Calu3 (cell line): Measurements from ENCODE around the gene ZMYND15. TPM values are rescaled to one million over a fixed set of nuclear protein-coding genes. Genes with fewer than 3 reads are reported as not detected.

Source experiments
- BruUV-seq: library from RNA; stranded (reverse); fragments of 400-500 nt; replicated peaks from 2 replicates; lab custom pipeline; 2021; lab: Mats Ljungman, UMichigan
- CTCF ChIA-PET: fragments of 300-600 bp; sonication (Branson Sonifier 250); formaldehyde crosslinking; loops from one replicate; lab custom pipeline; 2022; ENCODE audit warnings: antibody characterized with exemption; lab: Charles Lee
- DNase-seq: peaks from one replicate; pipeline ENCODE4 v3.0.0; 2022
- H3K27ac Mint-ChIP-seq: one replicate; pipeline ENCODE4 v1.8.0; 2022; ENCODE audit warnings: mixed read lengths; ENCODE audit not compliant: unreplicated experiment
- H3K27me3 Mint-ChIP-seq: one replicate; pipeline ENCODE4 v1.8.0; 2022; ENCODE audit warnings: mixed read lengths; ENCODE audit not compliant: unreplicated experiment
- H3K36me3 Mint-ChIP-seq: one replicate; pipeline ENCODE4 v1.8.0; 2022; ENCODE audit warnings: mild to moderate bottlenecking, moderate library complexity, mixed read lengths; ENCODE audit not compliant: insufficient read depth, unreplicated experiment
- H3K4me1 Mint-ChIP-seq: one replicate; pipeline ENCODE4 v1.8.0; 2022; ENCODE audit warnings: mild to moderate bottlenecking, low read depth, mixed read lengths; ENCODE audit not compliant: unreplicated experiment
- H3K4me3 Mint-ChIP-seq: one replicate; pipeline ENCODE4 v1.8.0; 2022; ENCODE audit warnings: mild to moderate bottlenecking, low read depth, moderate library complexity, mixed read lengths; ENCODE audit not compliant: unreplicated experiment
- H3K9me3 Mint-ChIP-seq: one replicate; pipeline ENCODE4 v1.8.0; 2022; ENCODE audit warnings: low read depth, mixed read lengths; ENCODE audit not compliant: unreplicated experiment
- intact Hi-C: fragments of 100-400 bp; cut with micrococcal nuclease; formaldehyde crosslinking; loops from one replicate; pipeline ENCODE4 v1.10.0; 2022; ENCODE audit not compliant: unreplicated experiment
- total RNA-seq: library from RNA; stranded (reverse); gene quantifications from 2 replicates; pipeline ENCODE4 v1.2.3, GENCODE V29; 2022
- TF ChIP-seq, protein P1 (sequence below): fragments of 200-600 bp; IDR thresholded peaks from one replicate; pipeline ENCODE4 v1.8.0; 2022; ENCODE audit warnings: antibody characterized with exemption; ENCODE audit not compliant: unreplicated experiment

ZMYND15 gene
- total RNA-seq, 1 experiment from 2014 or later, result 2.2 TPM

DNA sequence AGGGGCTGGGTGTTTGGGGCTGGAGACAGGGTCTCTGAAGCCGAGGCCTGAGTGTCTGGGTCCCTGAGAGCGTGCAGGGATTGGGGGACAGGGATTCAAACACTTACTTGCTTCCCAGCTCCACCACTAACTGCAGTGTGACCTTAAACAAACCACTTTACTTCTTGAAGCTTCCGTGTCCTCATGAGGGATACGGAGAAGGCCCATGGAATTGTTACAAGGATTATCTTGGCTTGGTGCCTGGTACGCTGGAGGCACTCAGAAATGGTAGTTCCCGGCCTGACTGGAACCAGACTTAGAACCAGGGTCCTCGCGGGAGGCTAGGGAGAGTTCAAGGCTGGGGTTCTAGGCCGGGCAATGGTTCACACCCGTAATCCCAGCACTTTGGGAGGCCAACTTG, 3.0 kb downstream of the ZMYND15 start:
- TF ChIP-seq, protein P1, sequence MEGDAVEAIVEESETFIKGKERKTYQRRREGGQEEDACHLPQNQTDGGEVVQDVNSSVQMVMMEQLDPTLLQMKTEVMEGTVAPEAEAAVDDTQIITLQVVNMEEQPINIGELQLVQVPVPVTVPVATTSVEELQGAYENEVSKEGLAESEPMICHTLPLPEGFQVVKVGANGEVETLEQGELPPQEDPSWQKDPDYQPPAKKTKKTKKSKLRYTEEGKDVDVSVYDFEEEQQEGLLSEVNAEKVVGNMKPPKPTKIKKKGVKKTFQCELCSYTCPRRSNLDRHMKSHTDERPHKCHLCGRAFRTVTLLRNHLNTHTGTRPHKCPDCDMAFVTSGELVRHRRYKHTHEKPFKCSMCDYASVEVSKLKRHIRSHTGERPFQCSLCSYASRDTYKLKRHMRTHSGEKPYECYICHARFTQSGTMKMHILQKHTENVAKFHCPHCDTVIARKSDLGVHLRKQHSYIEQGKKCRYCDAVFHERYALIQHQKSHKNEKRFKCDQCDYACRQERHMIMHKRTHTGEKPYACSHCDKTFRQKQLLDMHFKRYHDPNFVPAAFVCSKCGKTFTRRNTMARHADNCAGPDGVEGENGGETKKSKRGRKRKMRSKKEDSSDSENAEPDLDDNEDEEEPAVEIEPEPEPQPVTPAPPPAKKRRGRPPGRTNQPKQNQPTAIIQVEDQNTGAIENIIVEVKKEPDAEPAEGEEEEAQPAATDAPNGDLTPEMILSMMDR, result no peak
- no peaks in the 10 kb centered on the region for H3K27me3 Mint-ChIP-seq
- H3K4me1 Mint-ChIP-seq, result no peaks in the 10 kb centered on the region
- H3K4me3 Mint-ChIP-seq, result no peak overlapping the region
- H3K27ac Mint-ChIP-seq, result no peak overlapping the region
- intact Hi-C loops, result no loop called here
- CTCF ChIA-PET, result no interaction called here
- peaks cover 32% of the 10 kb centered on the region for H3K36me3 Mint-ChIP-seq
- no peak for DNase-seq
- no peaks in the 10 kb centered on the region for H3K9me3 Mint-ChIP-seq
- BruUV-seq, result no TSS peak

DNA sequence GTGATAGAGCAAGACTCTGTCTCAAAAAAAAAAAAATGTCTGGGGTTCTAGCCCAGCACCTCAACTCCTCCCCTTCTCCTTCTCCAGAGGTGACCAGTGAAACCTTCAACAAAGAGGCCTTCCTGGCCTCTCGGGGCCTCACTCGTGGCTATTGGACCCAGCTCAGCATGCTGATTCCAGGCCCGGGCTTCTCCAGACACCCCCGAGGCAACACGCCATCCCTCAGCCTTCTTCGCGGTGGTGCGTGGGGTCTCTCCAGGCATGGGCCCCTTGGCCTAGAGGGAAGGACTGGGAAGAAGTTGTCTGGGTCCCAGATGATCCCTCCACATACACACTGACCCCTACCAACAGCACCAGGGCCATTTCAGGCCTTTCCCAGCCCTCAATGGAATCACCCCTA, 3.6 kb downstream of the ZMYND15 start:
- intact Hi-C loops, result no loop called here
- CTCF ChIA-PET, result no interaction called here
- TF ChIP-seq, protein P1, result no peak
- no peak for DNase-seq
- Mint-ChIP-seq H3K4me1 (no peaks in the 10 kb centered on the region), H3K27ac (no peak overlapping the region), H3K4me3 (no peak overlapping the region), H3K27me3 (peaks cover 5% of the 10 kb centered on the region), H3K36me3 (peaks cover 28% of the 10 kb centered on the region), H3K9me3 (no peaks in the 10 kb centered on the region)
- no TSS peak for BruUV-seq

DNA sequence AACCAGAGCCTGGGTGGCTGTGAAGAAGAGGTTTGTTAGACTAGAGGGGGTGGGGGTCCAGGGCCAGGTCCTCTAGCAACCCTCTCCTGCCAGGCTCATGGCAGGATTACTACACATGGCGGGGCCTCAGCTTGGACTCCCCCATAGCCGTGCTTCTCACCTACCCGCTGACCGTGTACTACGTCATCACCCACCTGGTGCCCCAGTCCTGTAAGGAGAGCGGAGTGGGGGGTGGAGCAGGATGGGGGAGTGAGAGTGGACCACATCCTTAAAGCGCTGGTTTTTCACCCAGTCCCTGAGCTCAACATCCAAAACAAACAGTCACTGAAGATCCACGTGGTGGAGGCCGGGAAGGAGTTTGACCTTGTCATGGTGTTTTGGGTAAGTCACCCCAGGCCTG, 4.3 kb downstream of the ZMYND15 start:
- CTCF ChIA-PET, result interaction anchor here (0.6 kb wide), 1 partner anchor 121 kb away, joined by 4 read pairs; no protein-coding TSS in a partner anchor

DNA sequence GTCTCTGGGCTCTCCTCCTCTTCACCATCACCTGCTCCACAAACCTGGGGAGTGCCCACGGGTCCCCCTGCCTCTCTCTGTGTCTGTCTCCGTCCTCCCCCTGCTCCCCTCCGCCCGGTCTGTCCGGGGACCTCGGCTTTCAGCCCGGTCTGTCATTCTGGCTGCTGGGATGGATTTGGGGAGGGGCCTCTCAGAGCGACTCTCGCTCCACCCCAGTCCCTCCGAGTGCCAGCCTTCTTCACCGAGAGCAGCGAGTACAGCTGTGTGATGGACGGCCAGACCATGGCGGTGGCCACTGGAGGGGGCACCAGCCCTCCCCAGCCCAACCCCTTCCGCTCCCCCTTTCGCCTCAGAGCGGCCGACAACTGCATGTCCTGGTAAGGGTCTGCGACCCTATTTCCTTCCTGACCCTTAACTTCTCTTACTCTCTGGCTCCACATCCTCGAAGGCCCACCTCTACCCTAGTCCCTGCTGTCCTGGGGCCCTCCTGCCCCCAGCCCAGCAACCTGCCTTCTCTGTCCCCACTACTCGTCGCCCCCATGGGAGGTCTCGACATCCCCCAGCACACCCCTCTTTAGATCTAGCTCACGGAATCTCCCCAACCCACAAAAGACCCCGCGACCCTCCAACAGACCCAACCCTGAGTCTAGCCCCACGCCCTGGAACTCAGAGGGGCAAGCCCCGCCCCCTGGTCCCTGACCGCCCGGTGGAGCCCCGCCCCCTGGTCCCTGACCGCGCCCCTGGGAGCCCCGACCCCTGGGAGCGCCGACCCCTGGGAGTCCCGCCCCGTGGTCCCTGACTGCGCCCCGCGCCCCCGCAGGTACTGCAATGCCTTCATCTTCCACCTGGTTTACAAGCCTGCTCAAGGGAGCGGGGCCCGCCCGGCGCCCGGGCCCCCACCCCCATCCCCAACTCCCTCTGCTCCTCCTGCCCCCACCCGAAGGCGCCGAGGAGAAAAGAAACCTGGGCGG, 5.7 kb downstream of the ZMYND15 start:
- no peaks in the 10 kb centered on the region for H3K9me3 Mint-ChIP-seq
- peaks cover 11% of the 10 kb centered on the region for H3K36me3 Mint-ChIP-seq
- no peak overlapping the region for H3K4me3 Mint-ChIP-seq
- H3K27me3 Mint-ChIP-seq, result peaks cover 20% of the 10 kb centered on the region
- CTCF ChIA-PET, result no interaction called here
- TF ChIP-seq, protein P1, result no peak
- DNase-seq, result no peak
- intact Hi-C loops, result no loop called here
- no peaks in the 10 kb centered on the region for H3K4me1 Mint-ChIP-seq
- no TSS peak for BruUV-seq
- H3K27ac Mint-ChIP-seq, result no peak overlapping the region

More for the DNA sequence above, 4.3 kb downstream of the ZMYND15 start:
- TF ChIP-seq, protein P1, result no peak
- peaks cover 21% of the 10 kb centered on the region for H3K36me3 Mint-ChIP-seq
- H3K4me3 Mint-ChIP-seq, result no peak overlapping the region
- DNase-seq, result no peak
- no peaks in the 10 kb centered on the region for H3K9me3 Mint-ChIP-seq
- H3K27ac Mint-ChIP-seq, result no peak overlapping the region
- no TSS peak for BruUV-seq
- peaks cover 12% of the 10 kb centered on the region for H3K27me3 Mint-ChIP-seq
- H3K4me1 Mint-ChIP-seq, result no peaks in the 10 kb centered on the region
- intact Hi-C loops, result no loop called here
